Measurements from ENCODE around the gene ETV5.

DNA sequence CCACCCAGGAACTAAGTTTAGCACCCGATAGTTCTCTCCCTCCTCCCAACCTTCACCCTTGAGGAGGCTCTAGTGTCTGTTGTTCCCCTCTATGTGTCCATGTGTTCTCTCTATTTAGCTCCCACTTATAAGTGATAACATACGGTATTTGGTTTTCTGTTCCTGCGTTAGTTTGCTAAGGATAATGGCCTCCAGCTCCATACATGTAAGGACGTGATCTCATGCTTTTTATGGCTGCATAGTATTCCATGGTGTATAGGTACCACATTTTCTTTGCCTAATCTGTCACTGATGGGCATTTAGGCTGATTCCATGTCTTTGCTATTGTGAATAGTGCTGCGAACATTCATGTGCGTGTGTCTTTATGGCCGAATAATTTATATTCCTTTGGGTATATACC, 104.2 kb downstream of the ETV5 start:
- no peak for TF ChIP-seq POLR2A (IDR thresholded peaks at IDR 0.05)
- TF ChIP-seq, protein P1, sequence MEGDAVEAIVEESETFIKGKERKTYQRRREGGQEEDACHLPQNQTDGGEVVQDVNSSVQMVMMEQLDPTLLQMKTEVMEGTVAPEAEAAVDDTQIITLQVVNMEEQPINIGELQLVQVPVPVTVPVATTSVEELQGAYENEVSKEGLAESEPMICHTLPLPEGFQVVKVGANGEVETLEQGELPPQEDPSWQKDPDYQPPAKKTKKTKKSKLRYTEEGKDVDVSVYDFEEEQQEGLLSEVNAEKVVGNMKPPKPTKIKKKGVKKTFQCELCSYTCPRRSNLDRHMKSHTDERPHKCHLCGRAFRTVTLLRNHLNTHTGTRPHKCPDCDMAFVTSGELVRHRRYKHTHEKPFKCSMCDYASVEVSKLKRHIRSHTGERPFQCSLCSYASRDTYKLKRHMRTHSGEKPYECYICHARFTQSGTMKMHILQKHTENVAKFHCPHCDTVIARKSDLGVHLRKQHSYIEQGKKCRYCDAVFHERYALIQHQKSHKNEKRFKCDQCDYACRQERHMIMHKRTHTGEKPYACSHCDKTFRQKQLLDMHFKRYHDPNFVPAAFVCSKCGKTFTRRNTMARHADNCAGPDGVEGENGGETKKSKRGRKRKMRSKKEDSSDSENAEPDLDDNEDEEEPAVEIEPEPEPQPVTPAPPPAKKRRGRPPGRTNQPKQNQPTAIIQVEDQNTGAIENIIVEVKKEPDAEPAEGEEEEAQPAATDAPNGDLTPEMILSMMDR (IDR thresholded peaks at IDR 0.05 in 4 of 5, conservative IDR thresholded peaks at IDR 0.05 in 1 of 5), result no peak
